Trophoblast cell (in vitro differentiated cells and primary cell): ENCODE data around the gene MORN5.

ENCODE experiments used
- DNase-seq, 2 donors: peaks; one replicate each; pipeline ENCODE4 v3.0.0-alpha.2; 2016
- H2AFZ ChIP-seq: 2 replicates; pipeline ENCODE4 v1.6.1; 2013; ENCODE audit warnings: low read length, moderate library complexity, mild to moderate bottlenecking; ENCODE audit not compliant: insufficient read depth, poor library complexity
- H2AK5ac ChIP-seq: 2 replicates; pipeline ENCODE4 v1.6.1; 2013; ENCODE audit warnings: mild to moderate bottlenecking, low read length
- H2BK120ac ChIP-seq: 2 replicates; pipeline ENCODE4 v1.6.1; 2013; ENCODE audit warnings: low read length, mild to moderate bottlenecking, moderate library complexity; ENCODE audit not compliant: insufficient read depth, poor library complexity
- H2BK12ac ChIP-seq: 2 replicates; pipeline ENCODE4 v1.6.1; 2013; ENCODE audit warnings: mild to moderate bottlenecking, low read length, moderate library complexity
- H2BK5ac ChIP-seq: 2 replicates; pipeline ENCODE4 v1.6.1; 2013; ENCODE audit warnings: low read length, low read depth, moderate library complexity, mild to moderate bottlenecking; ENCODE audit not compliant: poor library complexity
- H3K14ac ChIP-seq: 2 replicates; pipeline ENCODE4 v1.6.1; 2013; ENCODE audit warnings: mild to moderate bottlenecking, low read length
- H3K18ac ChIP-seq: 2 replicates; pipeline ENCODE4 v1.6.1; 2013; ENCODE audit warnings: mild to moderate bottlenecking, low read length
- H3K23ac ChIP-seq: 2 replicates; pipeline ENCODE4 v1.6.1; 2013; ENCODE audit warnings: low read length
- H3K27ac ChIP-seq: 2 replicates; pipeline ENCODE4 v1.5.1; 2013; ENCODE audit warnings: low read depth, mild to moderate bottlenecking, inconsistent platforms, low read length, moderate library complexity
- H3K27me3 ChIP-seq: 2 replicates; pipeline ENCODE4 v1.6.1; 2013; ENCODE audit warnings: inconsistent platforms, mild to moderate bottlenecking, low read length, moderate library complexity; ENCODE audit not compliant: insufficient read depth
- H3K36me3 ChIP-seq, 2 experiments: 1 replicate in 1 of 2; 2 replicates in 1 of 2; pipeline ENCODE4 v1.6.1; 2013; ENCODE audit warnings: low read length in 2 of 2, mild to moderate bottlenecking in 2 of 2, moderate library complexity in 1 of 2; ENCODE audit not compliant: insufficient read depth in 2 of 2, control insufficient read depth in 1 of 2
- H3K4ac ChIP-seq: 2 replicates; pipeline ENCODE4 v1.6.1; 2013; ENCODE audit warnings: low read depth, mild to moderate bottlenecking, low read length, moderate library complexity
- H3K4me1 ChIP-seq, 2 experiments: 1 replicate in 1 of 2; 2 replicates in 1 of 2; pipeline ENCODE4 v1.6.1; 2013; ENCODE audit warnings: low read length in 2 of 2, mild to moderate bottlenecking in 2 of 2, moderate library complexity in 1 of 2; ENCODE audit not compliant: insufficient read depth in 2 of 2, control insufficient read depth in 1 of 2
- H3K4me2 ChIP-seq: 2 replicates; pipeline ENCODE4 v1.6.1; 2013; ENCODE audit warnings: inconsistent platforms, mild to moderate bottlenecking, low read length, moderate library complexity
- H3K4me3 ChIP-seq: 2 replicates; pipeline ENCODE4 v1.5.1; 2013; ENCODE audit warnings: mild to moderate bottlenecking, low read depth, low read length, inconsistent platforms
- H3K79me1 ChIP-seq: one replicate; pipeline ENCODE4 v1.6.1; 2013; ENCODE audit warnings: low read length
- H3K79me2 ChIP-seq: 2 replicates; pipeline ENCODE4 v1.6.1; 2013; ENCODE audit warnings: low read length, mild to moderate bottlenecking; ENCODE audit not compliant: control insufficient read depth, insufficient read depth, poor library complexity
- H3K9ac ChIP-seq: 2 replicates; pipeline ENCODE4 v1.6.1; 2013; ENCODE audit warnings: mild to moderate bottlenecking, low read length
- H3K9me3 ChIP-seq: 2 replicates; pipeline ENCODE4 v1.6.1; 2013; ENCODE audit warnings: low read depth, mild to moderate bottlenecking, control low read depth, inconsistent platforms, low read length; ENCODE audit not compliant: insufficient read depth
- H4K12ac ChIP-seq: 2 replicates; pipeline ENCODE4 v1.6.1; 2013; ENCODE audit warnings: low read depth, mild to moderate bottlenecking, low read length, moderate library complexity
- H4K8ac ChIP-seq: 2 replicates; pipeline ENCODE4 v1.6.1; 2013; ENCODE audit warnings: low read depth, mild to moderate bottlenecking, low read length, moderate library complexity
- H4K91ac ChIP-seq: one replicate; pipeline ENCODE4 v1.6.1; 2013; ENCODE audit warnings: low read depth, mild to moderate bottlenecking, low read length, moderate library complexity
- WGBS: extraction: QIAGEN DNeasy Blood & Tissue Kit; methylation state at CpG from one replicate; pipeline ENCODE4 v1.1.7; 2013; ENCODE audit warnings: missing lambda C conversion rate; ENCODE audit not compliant: insufficient read length, insufficient coverage; ENCODE audit errors: extremely low coverage; 5-methylcytosine and 5-hydroxymethylcytosine counted together

The MORN5 gene

DNA sequence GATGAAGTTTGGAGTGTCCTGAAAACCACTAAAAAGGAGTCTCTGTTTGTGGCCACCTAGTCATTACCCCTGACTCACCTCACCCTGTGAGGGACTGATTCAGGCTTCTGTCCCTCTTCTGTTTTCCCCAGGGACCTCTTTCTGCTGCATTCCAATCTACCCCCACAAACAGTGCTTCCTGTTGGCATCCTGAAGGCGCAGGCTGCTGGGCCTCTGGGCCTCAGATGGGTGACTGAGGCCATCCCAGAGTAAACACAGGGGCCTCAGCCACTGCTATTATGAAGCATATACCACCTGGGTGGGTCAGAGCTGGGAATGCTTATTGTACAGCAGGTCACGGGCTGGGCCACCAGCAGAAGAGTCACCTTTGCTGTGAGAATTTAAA, 20.0 kb downstream of the MORN5 start:
- Histone ChIP-seq H4K8ac (no peak overlapping the region), H3K18ac (no peak overlapping the region), H3K79me1 (no peaks in the 10 kb centered on the region), H3K9ac (no peak overlapping the region), H2AFZ (no peak overlapping the region), H3K4me1 (no peaks in the 10 kb centered on the region), H2BK120ac (no peak overlapping the region), H3K4me2 (no peak overlapping the region), H3K23ac (no peak overlapping the region), H3K27me3 (no peaks in the 10 kb centered on the region), H3K9me3 (peaks cover 1% of the 10 kb centered on the region), H3K36me3 (no peaks in the 10 kb centered on the region), H3K79me2 (no peaks in the 10 kb centered on the region), H3K4me3 (no peak overlapping the region), H2BK5ac (no peak overlapping the region), H3K27ac (no peak overlapping the region), H3K14ac (no peak overlapping the region), H2AK5ac (no peak overlapping the region), H2BK12ac (no peak overlapping the region), H3K4ac (no peak overlapping the region), H4K91ac (no peak overlapping the region), H4K12ac (no peak overlapping the region)
- no peak for DNase-seq
- no CpG with 5 or more reads among the region's 2 CpGs for WGBS

DNA sequence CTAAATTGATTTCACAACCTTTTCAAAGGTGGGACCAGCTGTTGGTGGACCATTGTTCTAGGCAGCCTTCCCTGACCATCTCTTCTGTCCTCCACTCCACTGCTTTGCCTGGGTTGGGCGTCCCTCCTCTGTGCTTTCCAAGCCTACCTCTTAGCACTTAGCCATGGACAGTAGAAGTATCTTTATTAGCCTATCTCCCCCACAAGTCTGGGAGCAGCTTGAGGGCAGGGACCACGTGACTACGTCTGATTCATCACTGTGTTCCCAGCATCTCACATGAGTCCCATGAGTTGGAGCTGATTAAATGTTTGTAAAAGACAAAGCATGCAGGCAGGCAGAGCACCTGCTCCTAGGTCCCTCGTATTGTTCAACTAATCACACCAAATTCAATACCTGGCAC, 20.9 kb downstream of the MORN5 start:
- Histone ChIP-seq H2AK5ac (no peak overlapping the region), H3K79me2 (no peaks in the 10 kb centered on the region), H3K36me3 (no peaks in the 10 kb centered on the region), H3K9me3 (peaks cover 1% of the 10 kb centered on the region), H3K14ac (no peak overlapping the region), H3K23ac (no peak overlapping the region), H3K9ac (no peak overlapping the region), H4K12ac (no peak overlapping the region), H3K4me1 (no peaks in the 10 kb centered on the region), H4K8ac (no peak overlapping the region), H2BK12ac (no peak overlapping the region), H3K27me3 (no peaks in the 10 kb centered on the region), H3K18ac (no peak overlapping the region), H2BK120ac (no peak overlapping the region), H3K4me2 (no peak overlapping the region), H4K91ac (no peak overlapping the region), H3K4ac (no peak overlapping the region), H3K27ac (no peak overlapping the region), H2AFZ (no peak overlapping the region), H2BK5ac (no peak overlapping the region), H3K4me3 (no peak overlapping the region), H3K79me1 (no peaks in the 10 kb centered on the region)
- WGBS, result no CpG with 5 or more reads among the region's 4 CpGs
- no peak for DNase-seq

DNA sequence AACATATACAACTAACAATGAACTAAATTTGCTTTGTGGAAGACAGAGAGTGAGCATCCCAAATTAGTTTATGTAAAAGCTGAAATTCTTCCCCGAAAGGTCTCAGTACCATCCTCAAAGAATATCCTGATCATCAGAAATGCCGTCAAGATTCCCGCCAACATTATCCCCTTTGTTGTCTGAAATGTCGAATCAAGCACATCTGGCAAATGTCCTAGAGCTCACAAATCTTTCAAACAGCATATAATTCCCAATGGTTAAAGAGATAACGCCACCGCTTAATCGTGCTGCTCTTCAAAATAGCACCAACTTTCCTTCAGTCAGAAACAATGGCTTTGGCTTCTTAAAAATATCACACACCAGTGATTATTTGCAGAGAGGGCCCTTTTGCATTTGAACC, 23.8 kb downstream of the MORN5 start:
- WGBS, result no CpG with 5 or more reads among the region's 7 CpGs
- Histone ChIP-seq H3K4me1 (no peaks in the 10 kb centered on the region), H4K91ac (no peak overlapping the region), H3K14ac (no peak overlapping the region), H3K4me2 (no peak overlapping the region), H3K27ac (no peak overlapping the region), H2AFZ (no peak overlapping the region), H3K79me2 (no peaks in the 10 kb centered on the region), H2BK12ac (no peak overlapping the region), H3K9ac (no peak overlapping the region), H3K4me3 (no peak overlapping the region), H3K36me3 (no peaks in the 10 kb centered on the region), H3K23ac (no peak overlapping the region), H3K4ac (no peak overlapping the region), H3K27me3 (no peaks in the 10 kb centered on the region), H2BK5ac (no peak overlapping the region), H3K9me3 (peaks cover 3% of the 10 kb centered on the region), H4K12ac (no peak overlapping the region), H3K18ac (no peak overlapping the region), H3K79me1 (no peaks in the 10 kb centered on the region), H2BK120ac (no peak overlapping the region), H2AK5ac (no peak overlapping the region), H4K8ac (no peak overlapping the region)
- DNase-seq, result no peak

DNA sequence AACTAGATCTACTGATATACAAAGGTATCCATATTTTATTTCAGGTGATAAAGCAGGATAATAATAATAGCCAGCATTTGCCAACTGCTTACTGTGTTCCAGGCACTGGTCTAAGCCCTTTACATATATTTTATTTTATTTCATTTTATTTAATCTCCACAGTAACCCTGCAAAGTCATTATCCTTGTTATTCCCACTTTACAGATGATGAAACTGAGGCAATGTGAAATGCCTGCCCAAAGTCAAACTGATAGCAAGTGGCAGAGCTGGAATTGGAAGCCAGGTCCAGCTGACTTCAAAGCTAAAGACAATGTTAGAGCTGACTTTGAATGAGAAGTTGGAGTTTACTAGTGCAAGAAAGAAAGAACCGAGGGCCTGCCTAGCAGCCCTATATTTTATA, 24.8 kb downstream of the MORN5 start:
- Histone ChIP-seq H2BK5ac (no peak overlapping the region), H2AK5ac (no peak overlapping the region)

More for the DNA sequence above, 24.8 kb downstream of the MORN5 start:
- no peak overlapping the region for H4K12ac ChIP-seq
- DNase-seq, result no peak
- H3K4me2 ChIP-seq, result no peak overlapping the region
- WGBS, result no CpG with 5 or more reads among the region's 1 CpG
- no peaks in the 10 kb centered on the region for H3K36me3 ChIP-seq
- no peaks in the 10 kb centered on the region for H3K79me2 ChIP-seq
- H2BK120ac ChIP-seq, result no peak overlapping the region
- no peaks in the 10 kb centered on the region for H3K79me1 ChIP-seq
- no peak overlapping the region for H2BK12ac ChIP-seq
- no peak overlapping the region for H2AFZ ChIP-seq
- H3K4ac ChIP-seq, result no peak overlapping the region
- no peak overlapping the region for H3K23ac ChIP-seq
- H3K27me3 ChIP-seq, result no peaks in the 10 kb centered on the region
- H3K14ac ChIP-seq, result no peak overlapping the region
- no peak overlapping the region for H3K27ac ChIP-seq
- H3K9me3 ChIP-seq, result peaks cover 3% of the 10 kb centered on the region
- H3K18ac ChIP-seq, result no peak overlapping the region
- no peaks in the 10 kb centered on the region for H3K4me1 ChIP-seq
- no peak overlapping the region for H4K91ac ChIP-seq
- no peak overlapping the region for H3K9ac ChIP-seq
- no peak overlapping the region for H3K4me3 ChIP-seq
- H4K8ac ChIP-seq, result no peak overlapping the region
